ENCODE data around the gene ASB10. TPM values are rescaled to one million over a fixed set of nuclear protein-coding genes. Genes with fewer than 3 reads are reported as not detected.

The ASB10 gene
- total and polyA plus RNA-seq, 2 of the 13 experiments (the other 11 are each of a cell fraction or from before 2014, with no cell fraction given) = not detected

GRCh38 chr7:151232091-151232916 lies 45.3 kb upstream of the ASB10 start, which contains the start of gene CHPF2 (continued):
- no peak for TF ChIP-seq MED13 (CRISPR knock-in tag; IDR thresholded peaks at IDR 0.05)
- TF ChIP-seq NR2F6 (IDR thresholded peaks at IDR 0.05) = no peak
- no peak for TF ChIP-seq NR2F6 (CRISPR knock-in tag; IDR thresholded peaks at IDR 0.05)
- no peak for TF ChIP-seq MBNL3 (CRISPR knock-in tag; conservative IDR thresholded peaks at IDR 0.05)
- no peak for TF ChIP-seq ZNF296 (CRISPR knock-in tag; conservative IDR thresholded peaks at IDR 0.05)
- no peak for TF ChIP-seq SKI (IDR thresholded peaks at IDR 0.05; ENCODE audit: partially characterized antibody)
- TF ChIP-seq POLR2G (IDR thresholded peaks at IDR 0.05; ENCODE audit: low read depth, low read length) = peak; percentile 78
- TF ChIP-seq ZNF567 (CRISPR knock-in tag; IDR thresholded peaks at IDR 0.05; ENCODE audit: borderline replicate concordance) = 0 out of 2 replicates have a peak, but pooled peaks have one; percentile 65
- TF ChIP-seq ATM (IDR thresholded peaks at IDR 0.05; ENCODE audit: borderline replicate concordance) = no peak
- TF ChIP-seq ZFX (CRISPR knock-in tag; IDR thresholded peaks at IDR 0.05; ENCODE audit: low read depth) = peak; percentile 66; the same call in 1 of the 2 replicates
- no peak; the same call in 1 of the 2 replicates for TF ChIP-seq ZNF770 (CRISPR knock-in tag; IDR thresholded peaks at IDR 0.05)
- TF ChIP-seq HOXA3 (CRISPR knock-in tag; IDR thresholded peaks at IDR 0.05) = peak; percentile 76
- TF ChIP-seq ZNF224 (CRISPR knock-in tag; IDR thresholded peaks at IDR 0.05) = no peak
- no peak for TF ChIP-seq ZBTB42 (CRISPR knock-in tag; IDR thresholded peaks at IDR 0.05)
- TF ChIP-seq ZNF263 (CRISPR knock-in tag; IDR thresholded peaks at IDR 0.05) = no peak
- TF ChIP-seq, protein P1, sequence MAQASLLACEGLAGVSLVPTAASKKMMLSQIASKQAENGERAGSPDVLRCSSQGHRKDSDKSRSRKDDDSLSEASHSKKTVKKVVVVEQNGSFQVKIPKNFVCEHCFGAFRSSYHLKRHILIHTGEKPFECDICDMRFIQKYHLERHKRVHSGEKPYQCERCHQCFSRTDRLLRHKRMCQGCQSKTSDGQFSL (CRISPR knock-in tag; IDR thresholded peaks at IDR 0.05) = no peak
- no peak for TF ChIP-seq FUBP1 (CRISPR knock-in tag; IDR thresholded peaks at IDR 0.05; ENCODE audit: borderline replicate concordance)
- TF ChIP-seq HDAC1 (CRISPR knock-in tag; IDR thresholded peaks at IDR 0.05) = peak; percentile 91
